H1 (cell line): ENCODE data around the gene TMPRSS11B. TPM values are rescaled to one million over a fixed set of nuclear protein-coding genes. Genes with fewer than 3 reads are reported as not detected.

ENCODE experiments used
- SRF ChIP-seq: IDR thresholded peaks from 2 replicates; pipeline ENCODE4 v1.6.1; 2011; ENCODE audit warnings: mild to moderate bottlenecking, low read depth, low read length, moderate library complexity
- TEAD4 ChIP-seq: IDR thresholded peaks from 2 replicates; pipeline ENCODE4 v1.6.1; 2012; ENCODE audit warnings: low read depth, low read length, inconsistent platforms, mixed read lengths
- YY1 ChIP-seq: IDR thresholded peaks from 2 replicates; pipeline ENCODE4 v1.6.1; 2011; ENCODE audit warnings: low read depth, mild to moderate bottlenecking, low read length
- polyA plus RNA-seq, 7 experiments: library from polyadenylated mRNA; depleted of rRNA in 3 of 7; stranded (reverse) in 5 of 7; unstranded in 2 of 7; fragments of >200 nt in 5 of 7; fragments of 200-250 nt in 2 of 7; gene quantifications; 1 replicate in 5 of 7; 2 replicates in 1 of 7; 4 replicates in 1 of 7; pipeline versions ENCODE4 v1.2.1 to v1.2.3, GENCODE V29; 2011 to 2013; ENCODE audit warnings: missing spikeins in 2 of 7, mixed read lengths in 2 of 7
- total RNA-seq: library from RNA; stranded (reverse); fragmentation: NEBNext Ultra II Directional; extraction: Animal tissue kit (Norgen Biotek cat#: 25700); gene quantifications from 2 replicates; pipeline ENCODE4 v1.2.1, GENCODE V29; 2021

Gene TMPRSS11B
- total and polyA plus RNA-seq, 2 of the 8 experiments (the other 6 are each of a cell fraction or from before 2014, with no cell fraction given): not detected

GRCh38 chr4:68271851-68272357 lies 26.4 kb upstream of the TMPRSS11B start (continued):
- TF ChIP-seq YY1: no peak
- no peak for TF ChIP-seq SRF
- TF ChIP-seq TEAD4: no peak
- TF ChIP-seq, all 59 proteins: peak for 3
